H9 (cell line): ENCODE results near the gene EP300. TPM values are rescaled to one million over a fixed set of nuclear protein-coding genes. Genes with fewer than 3 reads are reported as not detected.
"Not testable (repeated sequence)": the region's sequence is repeated elsewhere in the genome, so short reads cannot be mapped to it uniquely, and the experiment has no call there.

Source experiments
- DNase-seq: peaks from one replicate; pipeline ENCODE4 v3.0.0-alpha.2; 2017
- H2AFZ ChIP-seq: one replicate; pipeline ENCODE4 v1.6.1; 2013; ENCODE audit warnings: mild to moderate bottlenecking, low read length, control low read depth, moderate library complexity
- H2AK5ac ChIP-seq: 2 replicates; pipeline ENCODE4 v1.6.1; 2013; ENCODE audit warnings: low read length, control low read depth, mixed read lengths; ENCODE audit not compliant: insufficient read length
- H2BK120ac ChIP-seq: one replicate; pipeline ENCODE4 v1.6.1; 2013; ENCODE audit warnings: low read depth, mild to moderate bottlenecking, low read length, control low read depth, inconsistent platforms; ENCODE audit not compliant: poor library complexity, severe bottlenecking
- H2BK12ac ChIP-seq: 2 replicates; pipeline ENCODE4 v1.6.1; 2013; ENCODE audit warnings: low read length, control low read depth, mixed read lengths, low read depth; ENCODE audit not compliant: insufficient read length
- H2BK15ac ChIP-seq: 2 replicates; pipeline ENCODE4 v1.6.1; 2013; ENCODE audit warnings: low read depth, low read length, control low read depth
- H2BK20ac ChIP-seq: one replicate; pipeline ENCODE4 v1.6.1; 2013; ENCODE audit warnings: low read depth, mild to moderate bottlenecking, low read length, control low read depth, inconsistent platforms; ENCODE audit not compliant: poor library complexity, severe bottlenecking
- H2BK5ac ChIP-seq: 2 replicates; pipeline ENCODE4 v1.6.1; 2013; ENCODE audit warnings: low read length, control low read depth, mixed read lengths; ENCODE audit not compliant: insufficient read length
- H3K14ac ChIP-seq: 2 replicates; pipeline ENCODE4 v1.6.1; 2013; ENCODE audit warnings: low read length, control low read depth; ENCODE audit not compliant: insufficient read depth
- H3K18ac ChIP-seq: 2 replicates; pipeline ENCODE4 v1.6.1; 2013; ENCODE audit warnings: low read depth, mild to moderate bottlenecking, mixed read lengths, low read length, control low read depth; ENCODE audit not compliant: insufficient read length
- H3K23ac ChIP-seq: 2 replicates; pipeline ENCODE4 v1.6.1; 2013; ENCODE audit warnings: low read length, control low read depth, mixed read lengths, low read depth; ENCODE audit not compliant: insufficient read length
- H3K23me2 ChIP-seq: 2 replicates; pipeline ENCODE4 v1.6.1; 2013; ENCODE audit warnings: low read depth, mild to moderate bottlenecking, mixed read lengths, low read length, control low read depth; ENCODE audit not compliant: insufficient read length, poor library complexity, severe bottlenecking
- H3K27ac ChIP-seq: 2 replicates; pipeline ENCODE4 v1.5.1; 2013; ENCODE audit warnings: low read length, control low read depth, mixed read lengths, low read depth; ENCODE audit not compliant: insufficient read length
- H3K27me3 ChIP-seq: 2 replicates; pipeline ENCODE4 v1.6.1; 2013; ENCODE audit warnings: low read length, control low read depth, inconsistent platforms; ENCODE audit not compliant: insufficient read depth
- H3K4ac ChIP-seq: 2 replicates; pipeline ENCODE4 v1.6.1; 2013; ENCODE audit warnings: low read depth, mild to moderate bottlenecking, control low read depth, inconsistent platforms, low read length, moderate library complexity
- H3K4me1 ChIP-seq: 2 replicates; pipeline ENCODE4 v1.6.1; 2013; ENCODE audit warnings: low read length, control low read depth, inconsistent platforms; ENCODE audit not compliant: insufficient read depth
- H3K4me2 ChIP-seq: 2 replicates; pipeline ENCODE4 v1.6.1; 2013; ENCODE audit warnings: low read length, control low read depth, mixed read lengths; ENCODE audit not compliant: insufficient read length, insufficient read depth
- H3K56ac ChIP-seq: 2 replicates; pipeline ENCODE4 v1.6.1; 2013; ENCODE audit warnings: low read depth, mild to moderate bottlenecking, mixed read lengths, low read length, control low read depth; ENCODE audit not compliant: insufficient read length
- H3K79me1 ChIP-seq: 2 replicates; pipeline ENCODE4 v1.6.1; 2013; ENCODE audit warnings: low read depth, mild to moderate bottlenecking, moderate library complexity, low read length, control low read depth, inconsistent platforms; ENCODE audit not compliant: insufficient read depth, poor library complexity, severe bottlenecking
- H3K79me2 ChIP-seq: 2 replicates; pipeline ENCODE4 v1.6.1; 2013; ENCODE audit warnings: low read length, control low read depth, inconsistent platforms; ENCODE audit not compliant: insufficient read depth
- H3K9ac ChIP-seq: 2 replicates; pipeline ENCODE4 v1.6.1; 2013; ENCODE audit warnings: low read length, control low read depth, mixed read lengths; ENCODE audit not compliant: insufficient read length; ENCODE audit errors: extremely low read depth
- H3K9me3 ChIP-seq: one replicate; pipeline ENCODE4 v1.6.1; 2013; ENCODE audit warnings: low read depth, low read length, inconsistent platforms; ENCODE audit not compliant: control insufficient read depth
- H3T11ph ChIP-seq: one replicate; pipeline ENCODE4 v1.6.1; 2013; ENCODE audit warnings: mild to moderate bottlenecking, low read length, control low read depth, inconsistent platforms
- H4K20me1 ChIP-seq: one replicate; pipeline ENCODE4 v1.6.1; 2013; ENCODE audit not compliant: control insufficient read depth, insufficient read length, insufficient read depth
- H4K5ac ChIP-seq: 2 replicates; pipeline ENCODE4 v1.6.1; 2013; ENCODE audit warnings: low read depth, mild to moderate bottlenecking, mixed read lengths, low read length, control low read depth; ENCODE audit not compliant: insufficient read length
- H4K8ac ChIP-seq: replicated peaks from 2 replicates; pipeline ENCODE4 v1.6.1; 2013; ENCODE audit warnings: low read length, control low read depth, mixed read lengths, low read depth; ENCODE audit not compliant: insufficient read length
- H4K91ac ChIP-seq: 2 replicates; pipeline ENCODE4 v1.6.1; 2013; ENCODE audit warnings: low read depth, mild to moderate bottlenecking, moderate library complexity, mixed read lengths, low read length, control low read depth; ENCODE audit not compliant: insufficient read length
- H3K27ac Mint-ChIP-seq, 3 experiments: 2 replicates in 2 of 3; 3 replicates in 1 of 3; pipeline ENCODE4 v1.8.0; 2020 to 2021; ENCODE audit warnings: mixed read lengths in 3 of 3, mild to moderate bottlenecking in 1 of 3, moderate library complexity in 1 of 3
- H3K27me3 Mint-ChIP-seq: 2 replicates; pipeline ENCODE4 v1.8.0; 2021; ENCODE audit warnings: low read depth, mild to moderate bottlenecking, moderate library complexity, mixed read lengths
- H3K36me3 Mint-ChIP-seq, 3 experiments: 2 replicates in 2 of 3; 3 replicates in 1 of 3; pipeline ENCODE4 v1.8.0; 2020 to 2021; ENCODE audit warnings: low read depth in 3 of 3, mixed read lengths in 3 of 3; ENCODE audit not compliant: insufficient read depth in 1 of 3
- H3K4me1 Mint-ChIP-seq, 2 experiments: 2 replicates each; pipeline ENCODE4 v1.8.0; 2020; ENCODE audit warnings: mixed read lengths in 2 of 2
- H3K4me3 Mint-ChIP-seq, 2 experiments: 2 replicates in 1 of 2; 3 replicates in 1 of 2; pipeline ENCODE4 v1.8.0; 2020 to 2021; ENCODE audit warnings: mild to moderate bottlenecking in 2 of 2, mixed read lengths in 2 of 2, moderate library complexity in 1 of 2
- H3K9me3 Mint-ChIP-seq, 2 experiments: 2 replicates in 1 of 2; 3 replicates in 1 of 2; pipeline ENCODE4 v1.8.0; 2020; ENCODE audit warnings: mild to moderate bottlenecking in 2 of 2, mixed read lengths in 2 of 2, moderate library complexity in 1 of 2
- WGBS: extraction: QIAGEN DNeasy Blood & Tissue Kit; methylation state at CpG from one replicate; pipeline ENCODE4 v1.1.7; 2013; ENCODE audit warnings: missing lambda C conversion rate, low lambda C conversion rate, mixed read lengths; ENCODE audit not compliant: insufficient read length; ENCODE audit errors: extremely low coverage; 5-methylcytosine and 5-hydroxymethylcytosine counted together
- total RNA-seq: library from RNA; stranded (reverse); gene quantifications from 2 replicates; pipeline ENCODE4 v1.2.1, GENCODE V29; 2021
- TF ChIP-seq, protein P1 (sequence below): fragments of 200-600 bp; sonication (generic); conservative IDR thresholded peaks from 3 replicates; pipeline ENCODE4 v1.8.0; 2021; ENCODE audit warnings: antibody characterized with exemption, mild to moderate bottlenecking

EP300 gene
- total RNA-seq, 1 experiment from 2014 or later: 136 TPM

DNA sequence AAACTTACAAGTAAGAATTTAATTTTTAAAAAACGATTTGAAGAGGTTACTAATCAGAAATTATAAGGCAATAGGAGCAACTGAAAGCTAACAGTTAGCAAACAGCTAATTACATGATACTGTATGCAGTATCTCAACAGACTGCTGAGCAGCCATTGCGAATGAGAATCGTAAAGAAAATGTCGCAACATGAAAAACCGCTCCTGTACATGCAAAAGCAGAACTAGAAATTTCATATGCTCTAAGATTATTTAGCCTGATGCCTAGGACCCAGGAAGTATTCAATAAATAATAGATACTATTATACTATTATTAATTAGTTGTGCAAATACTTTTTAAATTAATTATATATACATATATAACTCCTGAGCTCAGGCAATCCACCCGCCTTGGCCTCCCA, 48.7 kb upstream of the EP300 start:
- H3K9me3 Mint-ChIP-seq: no peaks in the 10 kb centered on the region
- Histone ChIP-seq H3K23ac (no peak overlapping the region), H3K56ac (no peak overlapping the region), H2BK20ac (no peak overlapping the region), H3K4me1 (no peaks in the 10 kb centered on the region), H3T11ph (no peak overlapping the region), H3K79me1 (no peaks in the 10 kb centered on the region), H4K8ac (no peak overlapping the region), H2BK120ac (no peak overlapping the region), H3K23me2 (no peaks in the 10 kb centered on the region), H2AK5ac (no peak overlapping the region), H4K5ac (no peak overlapping the region), H2BK12ac (no peak overlapping the region), H3K79me2 (no peaks in the 10 kb centered on the region; the same call in 1 of the 2 replicates), H2BK5ac (no peak overlapping the region), H3K27ac (no peak overlapping the region), H3K18ac (no peak overlapping the region), H3K4ac (no peak overlapping the region), H4K20me1 (no peaks in the 10 kb centered on the region), H3K4me2 (no peak overlapping the region), H3K27me3 (no peaks in the 10 kb centered on the region), H3K14ac (no peak overlapping the region), H3K9ac (no peak overlapping the region), H3K9me3 (no peaks in the 10 kb centered on the region), H4K91ac (no peak overlapping the region), H2AFZ (no peak overlapping the region), H2BK15ac (no peak overlapping the region)
- H3K27me3 Mint-ChIP-seq: 0 out of 2 replicates have a peak, but pooled peaks cover 2% of the 10 kb centered on the region
- H3K4me1 Mint-ChIP-seq: peaks cover 5 to 6% of the 10 kb centered on the region in 2 experiments
- no peaks in the 10 kb centered on the region for H3K36me3 Mint-ChIP-seq
- H3K27ac Mint-ChIP-seq: no peak overlapping the region
- no peak overlapping the region for H3K4me3 Mint-ChIP-seq
- TF ChIP-seq, protein P1, sequence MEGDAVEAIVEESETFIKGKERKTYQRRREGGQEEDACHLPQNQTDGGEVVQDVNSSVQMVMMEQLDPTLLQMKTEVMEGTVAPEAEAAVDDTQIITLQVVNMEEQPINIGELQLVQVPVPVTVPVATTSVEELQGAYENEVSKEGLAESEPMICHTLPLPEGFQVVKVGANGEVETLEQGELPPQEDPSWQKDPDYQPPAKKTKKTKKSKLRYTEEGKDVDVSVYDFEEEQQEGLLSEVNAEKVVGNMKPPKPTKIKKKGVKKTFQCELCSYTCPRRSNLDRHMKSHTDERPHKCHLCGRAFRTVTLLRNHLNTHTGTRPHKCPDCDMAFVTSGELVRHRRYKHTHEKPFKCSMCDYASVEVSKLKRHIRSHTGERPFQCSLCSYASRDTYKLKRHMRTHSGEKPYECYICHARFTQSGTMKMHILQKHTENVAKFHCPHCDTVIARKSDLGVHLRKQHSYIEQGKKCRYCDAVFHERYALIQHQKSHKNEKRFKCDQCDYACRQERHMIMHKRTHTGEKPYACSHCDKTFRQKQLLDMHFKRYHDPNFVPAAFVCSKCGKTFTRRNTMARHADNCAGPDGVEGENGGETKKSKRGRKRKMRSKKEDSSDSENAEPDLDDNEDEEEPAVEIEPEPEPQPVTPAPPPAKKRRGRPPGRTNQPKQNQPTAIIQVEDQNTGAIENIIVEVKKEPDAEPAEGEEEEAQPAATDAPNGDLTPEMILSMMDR: no peak
- WGBS: no CpG with 5 or more reads among the region's 6 CpGs
- DNase-seq: no peak

- not testable (repeated sequence) for H3K36me3 Mint-ChIP-seq, DNase-seq, H3K18ac ChIP-seq, H3K4ac ChIP-seq, H3K9me3 Mint-ChIP-seq, H4K20me1 ChIP-seq, H2BK5ac ChIP-seq, H3K27ac ChIP-seq, H3K27ac Mint-ChIP-seq, H3T11ph ChIP-seq, H3K9me3 ChIP-seq, H3K56ac ChIP-seq, H3K4me3 Mint-ChIP-seq, H2AFZ ChIP-seq, H2BK20ac ChIP-seq, H4K5ac ChIP-seq, H4K8ac ChIP-seq, H3K27me3 Mint-ChIP-seq, H2BK12ac ChIP-seq, H3K14ac ChIP-seq, H3K27me3 ChIP-seq, H3K79me2 ChIP-seq, H4K91ac ChIP-seq, H3K4me2 ChIP-seq, H3K23ac ChIP-seq, H3K79me1 ChIP-seq, H2BK120ac ChIP-seq, H2AK5ac ChIP-seq, H3K4me1 ChIP-seq, H2BK15ac ChIP-seq, H3K9ac ChIP-seq, H3K23me2 ChIP-seq
- WGBS: no CpG with 5 or more reads among the region's 12 CpGs
- peaks cover 7 to 12% of the 10 kb centered on the region in 2 experiments for H3K4me1 Mint-ChIP-seq
These were observed 46.8 kb upstream of the EP300 start for GRCh38 chr22:41045575-41045974.
